ENCODE results near the gene ACTL7A.

DNA sequence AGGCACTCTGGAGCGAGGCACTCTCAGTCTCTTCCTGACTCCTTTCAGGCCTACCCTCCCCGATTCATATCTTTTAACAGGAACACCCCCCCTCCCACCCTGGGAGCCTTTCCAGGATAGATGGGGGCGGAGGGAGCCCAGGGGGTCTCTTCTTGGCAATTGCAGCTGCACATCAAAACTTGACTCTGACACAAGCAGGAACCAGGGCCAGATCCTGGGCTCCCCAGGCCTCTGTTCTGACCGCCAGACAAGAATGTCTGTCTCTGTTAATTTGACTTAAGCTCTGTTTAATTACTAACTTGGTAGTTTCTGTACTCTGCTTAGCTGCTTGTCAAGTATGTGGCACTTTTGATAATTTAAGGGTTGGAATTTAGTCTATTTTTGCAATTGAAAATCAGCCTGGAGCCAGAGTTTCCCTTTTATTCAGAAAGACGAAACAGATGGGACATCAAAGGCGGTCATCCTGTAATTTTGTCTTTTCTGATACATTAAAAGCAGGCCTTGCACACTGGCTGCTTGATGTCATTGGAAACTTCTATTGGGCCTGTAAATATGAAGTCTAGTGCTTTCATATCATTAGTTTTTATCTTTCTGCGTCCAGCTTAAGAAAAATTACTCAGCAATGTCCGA is 49.6 kb upstream of the ACTL7A start:
- TF ChIP-seq, protein P1, sequence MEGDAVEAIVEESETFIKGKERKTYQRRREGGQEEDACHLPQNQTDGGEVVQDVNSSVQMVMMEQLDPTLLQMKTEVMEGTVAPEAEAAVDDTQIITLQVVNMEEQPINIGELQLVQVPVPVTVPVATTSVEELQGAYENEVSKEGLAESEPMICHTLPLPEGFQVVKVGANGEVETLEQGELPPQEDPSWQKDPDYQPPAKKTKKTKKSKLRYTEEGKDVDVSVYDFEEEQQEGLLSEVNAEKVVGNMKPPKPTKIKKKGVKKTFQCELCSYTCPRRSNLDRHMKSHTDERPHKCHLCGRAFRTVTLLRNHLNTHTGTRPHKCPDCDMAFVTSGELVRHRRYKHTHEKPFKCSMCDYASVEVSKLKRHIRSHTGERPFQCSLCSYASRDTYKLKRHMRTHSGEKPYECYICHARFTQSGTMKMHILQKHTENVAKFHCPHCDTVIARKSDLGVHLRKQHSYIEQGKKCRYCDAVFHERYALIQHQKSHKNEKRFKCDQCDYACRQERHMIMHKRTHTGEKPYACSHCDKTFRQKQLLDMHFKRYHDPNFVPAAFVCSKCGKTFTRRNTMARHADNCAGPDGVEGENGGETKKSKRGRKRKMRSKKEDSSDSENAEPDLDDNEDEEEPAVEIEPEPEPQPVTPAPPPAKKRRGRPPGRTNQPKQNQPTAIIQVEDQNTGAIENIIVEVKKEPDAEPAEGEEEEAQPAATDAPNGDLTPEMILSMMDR (IDR thresholded peaks at IDR 0.05): no peak
- TF ChIP-seq POLR2A (IDR thresholded peaks at IDR 0.05): no peak

Data from thyroid gland (tissue), 4 donors.